ENCODE measurements around the gene STRN.

DNA sequence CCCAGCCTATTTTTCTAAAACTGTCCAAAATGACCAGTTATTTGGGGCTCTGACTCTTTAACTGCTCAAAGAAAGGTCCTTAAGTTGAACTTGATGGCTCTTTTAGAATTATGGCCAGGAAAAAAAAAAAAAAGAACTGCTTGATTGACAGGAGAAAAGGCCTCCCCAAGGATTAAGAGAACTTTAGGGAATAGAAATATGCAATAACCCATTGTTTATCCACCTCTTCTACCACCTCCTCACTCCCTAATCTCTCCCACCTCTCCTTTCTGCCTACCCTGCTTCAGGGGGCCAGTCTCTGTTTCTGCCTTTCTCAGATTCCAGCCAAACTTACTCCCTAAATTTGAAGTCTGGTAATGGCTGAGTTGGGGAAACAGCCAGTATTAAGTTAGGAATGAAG lies 5.7 kb upstream of the STRN start:
- TF ChIP-seq POLR2AphosphoS5 (IDR thresholded peaks at IDR 0.05; ENCODE audit: low read depth, low read length) (no peak), REST (IDR thresholded peaks at IDR 0.05; ENCODE audit: insufficient read depth in 1 of 2, low read depth in 2 of 2, low read length in 1 of 2) (no peak)
- TF ChIP-seq, protein P1, sequence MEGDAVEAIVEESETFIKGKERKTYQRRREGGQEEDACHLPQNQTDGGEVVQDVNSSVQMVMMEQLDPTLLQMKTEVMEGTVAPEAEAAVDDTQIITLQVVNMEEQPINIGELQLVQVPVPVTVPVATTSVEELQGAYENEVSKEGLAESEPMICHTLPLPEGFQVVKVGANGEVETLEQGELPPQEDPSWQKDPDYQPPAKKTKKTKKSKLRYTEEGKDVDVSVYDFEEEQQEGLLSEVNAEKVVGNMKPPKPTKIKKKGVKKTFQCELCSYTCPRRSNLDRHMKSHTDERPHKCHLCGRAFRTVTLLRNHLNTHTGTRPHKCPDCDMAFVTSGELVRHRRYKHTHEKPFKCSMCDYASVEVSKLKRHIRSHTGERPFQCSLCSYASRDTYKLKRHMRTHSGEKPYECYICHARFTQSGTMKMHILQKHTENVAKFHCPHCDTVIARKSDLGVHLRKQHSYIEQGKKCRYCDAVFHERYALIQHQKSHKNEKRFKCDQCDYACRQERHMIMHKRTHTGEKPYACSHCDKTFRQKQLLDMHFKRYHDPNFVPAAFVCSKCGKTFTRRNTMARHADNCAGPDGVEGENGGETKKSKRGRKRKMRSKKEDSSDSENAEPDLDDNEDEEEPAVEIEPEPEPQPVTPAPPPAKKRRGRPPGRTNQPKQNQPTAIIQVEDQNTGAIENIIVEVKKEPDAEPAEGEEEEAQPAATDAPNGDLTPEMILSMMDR (IDR thresholded peaks at IDR 0.05): no peak
